GM23248 (cell line): ENCODE data around the gene EIF4A2.

Experiments
- EZH2 ChIP-seq: fragments of 200-600 bp; sonication (generic); IDR thresholded peaks from 2 replicates; pipeline ENCODE4 v1.6.1; 2018; ENCODE audit warnings: antibody characterized with exemption, mild to moderate bottlenecking; ENCODE audit not compliant: insufficient read depth, poor library complexity, severe bottlenecking
- EZH2phosphoT487 ChIP-seq: fragments of 200-600 bp; sonication (generic); IDR thresholded peaks from 2 replicates; pipeline ENCODE4 v1.6.1; 2018; ENCODE audit warnings: antibody characterized with exemption, moderate library complexity, mild to moderate bottlenecking, low read depth; ENCODE audit not compliant: insufficient read depth

DNA sequence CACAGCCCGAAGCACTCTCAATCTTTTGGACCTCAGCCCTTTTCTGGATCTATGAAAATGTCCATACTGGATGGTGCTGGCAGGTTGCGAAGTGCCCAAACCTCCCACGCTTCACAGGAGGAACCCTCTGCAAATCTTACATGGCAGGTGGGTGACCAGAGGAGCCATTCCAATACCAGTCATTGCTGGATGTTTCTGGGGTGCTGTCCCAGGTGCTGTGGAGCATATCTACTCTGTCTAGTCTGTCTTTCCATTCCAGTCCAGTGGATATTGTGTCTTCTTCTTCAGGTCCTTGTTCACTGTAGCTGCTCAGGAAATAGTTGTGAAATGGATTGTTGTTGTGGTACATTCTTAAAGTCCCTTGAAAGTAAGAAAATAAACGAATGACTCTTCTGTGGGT is 48.4 kb downstream of the EIF4A2 start:
- TF ChIP-seq EZH2 (no peak), EZH2phosphoT487 (no peak)
